Activated gamma-delta T cell (primary cell): ENCODE data around the gene RILPL1.
"Not testable (repeated sequence)": the region's sequence is repeated elsewhere in the genome, so short reads cannot be mapped to it uniquely, and the experiment has no call there.

Experiments used
- DNase-seq: peaks from one replicate; lab custom pipeline; 2025; lab: John Stamatoyannopoulos, UW

The RILPL1 gene

DNA sequence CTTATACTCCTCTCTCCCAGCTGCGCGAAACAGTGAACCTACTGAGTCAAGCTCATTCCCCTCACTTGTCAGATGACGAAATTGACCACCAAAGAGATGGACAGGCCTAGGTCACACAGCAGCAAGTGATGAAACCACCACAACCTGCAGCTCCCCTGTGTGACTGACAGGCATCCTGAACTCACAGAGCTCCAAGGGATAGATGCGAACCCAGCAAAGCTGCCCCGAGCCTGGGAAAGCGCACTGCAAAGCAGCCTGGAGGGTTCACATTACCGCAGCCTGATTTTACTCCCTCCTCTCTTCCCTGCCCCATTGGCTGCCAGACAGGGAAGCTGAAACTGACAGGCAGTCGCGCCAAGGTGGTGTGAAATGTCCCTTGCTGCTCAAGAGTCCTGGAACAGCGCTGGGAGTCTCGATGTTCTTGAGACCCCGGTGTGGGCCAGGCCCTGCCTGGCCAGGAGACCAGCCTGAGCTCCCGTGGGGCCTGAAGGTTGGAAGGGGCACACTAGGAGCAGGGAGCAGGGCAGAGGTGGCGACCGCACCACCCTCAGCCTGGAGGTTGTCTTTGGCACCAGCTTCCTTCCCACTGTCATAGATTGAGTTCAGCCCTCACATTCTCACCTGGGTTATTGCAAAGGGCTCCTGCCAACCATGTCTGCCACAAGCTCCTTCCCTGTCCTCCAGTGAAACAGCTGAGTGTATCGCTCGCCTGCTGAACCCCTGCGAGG, 39.2 kb downstream of the RILPL1 start:
- DNase-seq, result no peak

- DNase-seq, result not testable (repeated sequence)
Measured at GRCh38 chr12:123492339-123493039, 41.0 kb downstream of the RILPL1 start.

DNA sequence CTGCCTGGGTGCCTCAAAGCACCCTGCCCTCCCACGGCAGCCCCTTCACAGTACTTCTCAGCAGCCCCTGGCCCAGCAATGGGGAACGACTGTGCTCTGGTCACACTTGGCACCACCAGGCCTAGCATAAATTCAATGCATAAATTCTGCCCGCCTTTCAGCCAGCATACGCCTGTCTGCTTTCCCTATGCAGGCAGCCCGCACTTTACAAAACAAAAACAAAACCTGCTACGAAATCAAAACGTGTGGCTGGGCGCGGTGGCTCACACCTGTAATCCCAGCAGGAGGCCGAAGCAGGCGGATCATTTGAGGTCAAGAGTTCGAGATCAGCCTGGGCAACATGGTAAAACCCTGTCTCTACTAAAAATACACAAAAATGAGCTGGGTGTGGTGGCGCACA, 42.0 kb downstream of the RILPL1 start:
- DNase-seq, result no peak

DNA sequence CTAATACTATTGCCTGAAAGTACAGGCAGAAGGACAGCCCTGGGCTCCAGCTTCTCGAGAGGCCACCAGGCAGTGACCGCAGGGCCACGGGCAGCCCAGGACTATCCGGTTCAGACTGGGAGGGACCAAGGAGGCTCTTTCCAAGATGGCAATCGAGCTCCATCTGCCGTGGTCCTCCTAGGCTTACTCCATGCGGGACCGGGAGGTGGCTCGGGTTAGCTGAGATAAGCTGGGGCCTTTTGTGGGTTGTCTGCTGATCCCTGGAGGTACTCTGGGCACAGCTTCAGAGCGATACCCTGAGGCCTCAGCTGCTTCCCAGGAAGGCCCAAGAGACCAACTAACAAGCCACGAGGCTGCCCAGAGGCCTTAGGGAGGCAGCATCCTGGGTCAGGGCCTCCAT, 42.5 kb downstream of the RILPL1 start:
- no peak for DNase-seq

DNA sequence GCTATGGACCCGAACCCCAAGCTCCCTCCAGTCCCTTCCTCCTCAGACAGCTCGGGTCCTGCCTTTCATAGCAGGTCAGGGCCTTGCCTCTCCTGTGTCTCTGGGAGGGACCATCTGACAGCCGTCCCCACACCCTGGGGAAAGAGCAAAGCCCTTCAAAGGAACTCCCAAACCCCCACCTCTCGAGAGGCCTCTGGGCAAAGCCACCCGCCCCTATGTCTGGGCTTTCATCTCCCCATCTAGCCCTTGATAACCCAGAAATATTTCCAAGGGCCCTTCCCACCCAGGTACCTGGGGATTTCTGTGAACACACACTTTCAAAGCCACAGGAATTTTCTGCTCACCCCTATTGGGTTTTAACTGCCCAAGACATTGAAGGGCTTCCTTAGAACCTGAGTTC, 43.4 kb downstream of the RILPL1 start:
- no peak for DNase-seq

DNA sequence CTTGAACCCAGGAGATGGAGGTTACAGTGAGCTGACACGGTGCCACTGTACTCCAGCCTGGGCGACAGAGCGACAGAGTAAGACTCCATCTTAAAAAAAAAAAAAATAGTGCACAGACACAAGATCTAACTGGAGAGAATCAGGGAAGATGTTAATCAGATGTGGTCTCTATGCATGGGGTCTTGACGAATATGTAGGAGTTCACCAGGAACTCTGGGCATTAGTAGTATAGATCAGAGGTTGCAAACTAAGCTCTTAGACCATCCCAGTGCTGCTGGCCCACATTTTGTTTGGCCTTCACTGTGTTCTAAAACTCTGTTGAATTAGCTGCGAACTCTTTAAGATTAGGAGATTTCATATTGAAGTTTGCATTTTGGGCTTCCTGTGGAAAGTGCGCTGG, 43.9 kb downstream of the RILPL1 start:
- no peak for DNase-seq

DNA sequence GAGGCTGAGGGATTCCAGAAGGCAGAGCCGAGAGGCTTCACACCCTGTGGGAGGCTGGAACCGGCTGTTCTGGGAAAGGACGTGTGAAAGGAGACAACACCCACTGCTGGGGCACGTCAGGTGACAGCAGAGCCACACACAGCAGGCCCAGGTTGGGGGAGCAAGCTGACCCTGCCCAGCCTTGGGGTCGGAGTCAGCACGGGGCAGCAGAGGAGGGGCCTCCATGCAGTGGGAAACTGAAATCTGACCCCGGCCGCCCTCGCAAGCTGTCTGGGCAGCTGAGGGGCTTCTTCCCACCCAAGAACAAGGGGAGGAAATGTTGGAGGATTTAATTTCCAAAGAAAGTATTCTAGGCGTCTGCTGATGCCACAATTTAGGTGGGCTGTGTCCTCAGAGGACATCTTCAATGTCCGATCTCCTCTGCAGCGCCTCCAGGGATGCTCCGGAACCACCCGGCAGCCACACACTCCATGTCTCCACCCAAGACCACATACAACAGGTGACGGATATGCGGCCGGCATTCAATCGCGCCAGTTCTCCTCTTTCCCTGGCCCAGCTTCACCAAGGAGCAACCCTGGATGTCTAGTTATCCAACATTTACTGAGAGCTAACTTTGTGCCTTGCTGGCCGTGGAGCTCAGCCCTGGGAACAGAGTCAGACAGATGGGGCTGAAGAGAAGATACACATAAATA, 44.8 kb downstream of the RILPL1 start:
- DNase-seq, result no peak

DNA sequence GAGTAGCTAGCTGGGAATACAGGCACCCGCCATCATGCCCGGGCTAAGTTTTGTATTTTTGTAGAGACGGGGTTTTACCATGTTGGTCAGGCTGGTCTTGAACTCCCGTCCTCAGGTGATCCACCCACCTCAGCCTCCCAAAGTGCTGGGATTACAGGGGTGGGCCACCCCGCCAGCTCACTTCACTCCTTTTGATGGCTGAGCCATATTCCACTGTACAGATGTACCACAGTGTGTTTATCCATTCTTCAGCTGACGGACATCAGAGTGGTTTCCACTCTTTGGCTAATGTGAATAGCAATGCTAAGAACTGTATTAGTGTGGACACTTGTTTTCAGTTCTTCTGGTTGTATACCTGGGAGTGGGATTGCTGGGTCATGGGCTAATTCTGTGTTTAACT, 46.1 kb downstream of the RILPL1 start:
- DNase-seq, result no peak

DNA sequence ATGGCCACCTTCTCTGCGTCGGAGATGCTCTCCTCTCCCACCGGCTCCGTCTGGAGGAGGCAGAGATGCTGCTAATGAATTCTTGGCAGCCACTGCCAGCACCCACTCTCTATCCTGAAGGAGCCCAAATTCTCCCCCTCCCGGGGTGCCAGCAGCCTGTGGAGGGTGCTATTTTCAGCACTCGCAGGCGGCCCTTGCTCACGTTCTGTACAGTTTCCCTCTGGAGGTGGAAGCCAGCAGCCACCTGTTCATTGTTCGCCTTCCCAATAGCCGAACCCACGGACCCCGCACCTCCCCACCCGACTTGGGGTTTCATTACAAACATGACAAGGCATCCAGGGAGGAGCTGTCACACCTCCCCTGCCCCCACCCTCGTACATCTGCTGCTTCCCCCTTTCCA, 47.8 kb downstream of the RILPL1 start:
- DNase-seq, result no peak

GRCh38 chr12:123483602-123484248, 49.8 kb downstream of the RILPL1 start:
- DNase-seq, result no peak

- no peak for DNase-seq
Measured at GRCh38 chr12:123482876-123483275, 50.6 kb downstream of the RILPL1 start.

DNA sequence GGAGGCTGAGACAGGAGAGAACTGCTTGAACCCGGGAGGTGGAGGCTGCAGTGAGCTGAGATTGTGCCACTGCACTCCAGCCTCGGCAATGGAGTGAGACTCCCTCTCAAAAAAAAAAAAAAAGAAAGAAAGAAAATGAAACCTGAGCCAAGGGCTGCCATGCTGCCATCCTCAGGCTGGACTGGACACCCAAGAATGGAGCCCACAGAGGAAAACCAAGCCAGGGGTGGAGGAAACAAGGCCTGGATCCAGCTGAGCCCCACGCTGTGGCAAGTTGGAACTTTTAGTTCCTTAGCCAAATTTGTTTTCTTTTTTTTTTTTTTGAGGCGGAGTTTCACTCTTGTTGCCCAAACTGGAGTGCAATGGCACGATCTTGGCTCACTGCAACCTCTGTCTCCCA, 52.3 kb downstream of the RILPL1 start:
- DNase-seq, result not testable (repeated sequence)

DNA sequence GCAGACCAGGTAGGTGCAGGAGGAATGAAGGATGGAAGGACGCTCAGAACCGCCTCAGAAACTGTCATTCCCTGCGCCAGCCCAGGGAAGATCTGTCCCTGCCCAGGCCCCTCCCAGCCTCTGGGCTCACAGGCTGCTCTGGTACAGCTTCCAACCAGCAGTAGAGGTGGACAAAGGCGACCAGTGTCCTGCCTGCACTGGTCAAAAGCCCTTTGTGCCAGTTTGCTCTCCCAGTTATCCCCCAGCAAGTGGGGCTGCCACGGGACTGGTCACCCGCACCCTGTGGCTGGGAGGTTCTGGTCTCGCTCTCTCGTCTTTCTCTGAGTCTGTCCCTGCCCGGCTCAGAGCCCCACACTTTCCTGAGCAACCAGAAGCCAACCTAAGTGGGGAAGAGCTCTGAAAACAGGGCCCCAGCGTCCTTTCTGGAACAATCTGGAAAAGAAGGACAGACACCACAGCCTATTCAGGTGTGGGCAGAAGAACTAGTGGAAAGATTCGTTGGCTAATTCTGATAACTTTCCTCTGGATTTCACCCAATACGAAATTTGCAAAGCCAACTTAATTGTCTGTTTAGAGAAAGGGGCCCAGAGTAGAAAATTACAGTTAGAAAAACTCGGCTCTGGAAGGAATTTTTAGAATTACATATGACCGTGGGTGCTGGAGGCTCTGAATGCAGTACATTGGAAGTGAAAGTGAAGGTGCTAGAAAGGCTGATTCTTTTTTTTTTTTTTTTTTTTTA, 53.9 kb downstream of the RILPL1 start:
- DNase-seq, result no peak

DNA sequence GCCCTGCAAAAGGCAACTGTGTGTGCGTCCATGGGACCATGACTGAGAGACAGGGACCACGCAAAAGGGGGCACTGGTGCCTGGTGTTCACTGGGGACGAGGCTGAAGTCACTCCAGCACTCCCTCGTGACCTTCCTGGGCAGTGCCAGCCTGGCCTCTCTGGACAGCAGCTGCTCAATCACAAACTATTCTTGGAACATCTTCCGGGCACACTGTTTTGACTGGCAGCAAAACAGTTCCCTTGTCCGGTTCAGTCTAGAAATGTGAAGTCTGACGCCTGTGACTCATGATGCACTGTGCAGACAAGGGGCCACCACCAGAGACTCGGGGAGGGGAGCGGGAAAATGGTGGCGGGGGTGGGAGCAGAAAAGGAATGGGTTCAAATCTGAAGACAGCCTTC, 54.8 kb downstream of the RILPL1 start:
- DNase-seq, result no peak

- no peak for DNase-seq
Measured at GRCh38 chr12:123478069-123478468, 55.5 kb downstream of the RILPL1 start.

DNA sequence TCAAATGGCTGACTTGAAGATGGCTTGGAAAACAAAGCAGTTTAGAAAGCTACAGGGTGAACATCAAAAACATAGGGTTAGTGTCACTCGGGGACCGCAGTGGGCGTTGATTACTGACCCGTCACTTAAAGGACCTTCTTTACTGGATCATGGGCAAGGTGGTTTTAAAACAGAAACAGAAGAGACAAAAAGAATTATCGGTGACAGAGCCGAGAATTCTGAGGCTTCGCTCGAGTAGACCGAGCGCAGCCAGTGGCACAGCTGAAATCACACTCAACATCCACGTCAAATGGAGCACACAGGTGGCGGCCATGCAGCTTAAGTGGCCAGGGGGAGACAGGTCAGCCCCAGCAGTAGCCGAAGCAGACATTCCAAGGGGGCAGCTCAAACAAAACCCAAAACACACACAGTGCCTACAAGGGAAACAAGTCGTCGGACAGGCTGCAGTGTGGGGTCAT, 58.2 kb downstream of the RILPL1 start:
- DNase-seq, result no peak

- DNase-seq, result no peak
Measured at GRCh38 chr12:123474485-123475245, 58.9 kb downstream of the RILPL1 start.

DNA sequence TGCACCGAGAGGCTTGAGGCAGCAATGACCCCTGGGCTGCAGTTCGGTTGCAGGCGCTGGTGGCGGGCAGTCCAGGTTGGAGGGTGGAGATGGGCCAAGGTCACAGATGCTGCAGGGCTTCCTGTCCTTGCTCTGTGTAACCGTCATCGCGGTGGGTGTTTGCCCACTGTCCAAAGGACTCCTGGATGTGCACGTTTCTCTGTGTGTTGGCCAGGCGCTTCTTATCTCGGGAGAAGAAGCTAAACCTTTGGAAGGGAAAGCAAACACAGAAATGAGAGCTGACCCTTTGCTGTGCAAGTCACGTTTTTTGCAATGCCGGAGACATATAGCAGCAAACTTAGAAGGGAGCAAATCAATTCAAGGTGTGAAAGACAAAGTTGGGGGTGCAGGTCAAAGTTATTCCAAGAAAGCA, 61.1 kb downstream of the RILPL1 start:
- no peak for DNase-seq

GRCh38 chr12:123471374-123472068, 62.0 kb downstream of the RILPL1 start:
- DNase-seq, result no peak

DNA sequence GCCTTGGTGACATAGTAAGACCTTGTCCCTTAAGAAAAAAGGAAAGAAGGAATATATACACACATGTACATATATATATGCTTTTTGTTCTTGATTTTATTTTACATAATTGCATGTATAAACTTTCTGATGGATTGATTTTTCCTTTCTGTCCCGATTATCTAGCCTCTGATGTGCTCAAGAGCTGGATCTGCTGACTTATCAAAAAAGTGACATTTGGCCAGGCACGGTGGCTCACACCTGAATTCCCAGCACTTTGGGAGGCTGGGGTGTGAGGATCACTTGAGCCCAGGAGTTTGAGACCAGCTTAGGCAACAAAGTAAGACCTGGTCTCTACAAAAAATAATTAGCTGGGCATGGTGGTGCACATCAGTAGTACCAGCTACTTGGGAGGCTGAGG, 63.5 kb downstream of the RILPL1 start:
- DNase-seq, result no peak
